ENCODE results near the gene DNAJA3. TPM values are rescaled to one million over a fixed set of nuclear protein-coding genes. Genes with fewer than 3 reads are reported as not detected.

Gene DNAJA3
- total and polyA plus RNA-seq, 2 of the 4 experiments (the other 2 are of a cell fraction), result 38.0 to 40.2 TPM

DNA sequence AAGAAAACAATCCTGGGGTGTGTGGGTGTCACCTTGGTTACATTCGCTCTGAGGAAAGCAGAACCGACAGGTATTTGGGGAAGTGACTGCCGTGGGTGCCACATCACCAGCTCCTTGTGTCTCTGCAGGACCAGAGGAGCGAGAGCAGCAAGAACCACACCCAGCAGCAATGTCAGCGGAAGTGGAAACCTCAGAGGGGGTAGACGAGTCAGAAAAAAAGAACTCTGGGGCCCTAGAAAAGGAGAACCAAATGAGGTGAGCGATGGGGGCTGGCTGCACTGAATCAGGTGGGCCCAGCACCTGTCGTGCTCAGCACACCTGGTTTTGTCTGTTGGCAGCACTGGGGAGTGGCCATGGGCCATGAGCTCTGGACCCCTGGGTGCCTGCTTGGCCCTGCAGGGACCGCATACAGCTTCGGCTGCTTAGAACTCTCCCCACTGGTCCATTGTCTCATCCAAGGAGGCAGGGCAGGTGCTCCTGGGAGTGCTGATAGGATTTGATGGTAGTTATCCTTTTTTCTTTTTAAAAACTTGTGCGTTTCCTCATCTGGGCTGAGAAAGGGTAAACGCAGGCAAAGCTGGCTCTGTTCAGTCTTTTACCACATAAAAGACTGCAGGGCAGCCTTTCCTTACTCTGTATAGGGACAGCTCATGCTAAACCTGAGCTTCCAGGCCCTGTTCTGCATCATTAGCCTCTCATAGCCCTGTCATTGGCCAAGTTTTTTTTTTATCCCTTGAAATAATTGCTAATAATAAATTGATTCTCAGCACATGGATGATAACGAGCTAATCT lies 79.9 kb downstream of the DNAJA3 start (continued):
- TF ChIP-seq, protein P1, sequence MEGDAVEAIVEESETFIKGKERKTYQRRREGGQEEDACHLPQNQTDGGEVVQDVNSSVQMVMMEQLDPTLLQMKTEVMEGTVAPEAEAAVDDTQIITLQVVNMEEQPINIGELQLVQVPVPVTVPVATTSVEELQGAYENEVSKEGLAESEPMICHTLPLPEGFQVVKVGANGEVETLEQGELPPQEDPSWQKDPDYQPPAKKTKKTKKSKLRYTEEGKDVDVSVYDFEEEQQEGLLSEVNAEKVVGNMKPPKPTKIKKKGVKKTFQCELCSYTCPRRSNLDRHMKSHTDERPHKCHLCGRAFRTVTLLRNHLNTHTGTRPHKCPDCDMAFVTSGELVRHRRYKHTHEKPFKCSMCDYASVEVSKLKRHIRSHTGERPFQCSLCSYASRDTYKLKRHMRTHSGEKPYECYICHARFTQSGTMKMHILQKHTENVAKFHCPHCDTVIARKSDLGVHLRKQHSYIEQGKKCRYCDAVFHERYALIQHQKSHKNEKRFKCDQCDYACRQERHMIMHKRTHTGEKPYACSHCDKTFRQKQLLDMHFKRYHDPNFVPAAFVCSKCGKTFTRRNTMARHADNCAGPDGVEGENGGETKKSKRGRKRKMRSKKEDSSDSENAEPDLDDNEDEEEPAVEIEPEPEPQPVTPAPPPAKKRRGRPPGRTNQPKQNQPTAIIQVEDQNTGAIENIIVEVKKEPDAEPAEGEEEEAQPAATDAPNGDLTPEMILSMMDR (conservative IDR thresholded peaks at IDR 0.05; ENCODE audit: low read depth, low read length), result no peak
- TF ChIP-seq NFE2L2 (IDR thresholded peaks at IDR 0.05; ENCODE audit: low read depth, low read length) (no peak), RCOR1 (IDR thresholded peaks at IDR 0.05; ENCODE audit: insufficient replicate concordance, low read length) (no peak)

Small RNAs within 50 kb of the gene (microRNA-seq; reads per million reads assigned to microRNA genes)
- not detected for gene AC012676.2 (ENCODE audit: insufficient read depth, insufficient read length)

Small RNAs within 50 kb of the gene (small RNA-seq; reads per million reads assigned to genes)
- 0 reads per million in 5 experiments for gene AC012676.2

Other genes with a start within 250 kb of the DNAJA3 start
- under 0.01 TPM in 1 of 2 replicates, not detected in the other for gene SRL, start 183.8 kb upstream of the DNAJA3 start, total RNA-seq (2012; rRNA removed)
- 0.04 and 0.14 TPM in 2 replicates for gene SRL, start 183.8 kb upstream of the DNAJA3 start, polyA plus RNA-seq (2012; rRNA removed)
- gene TFAP4, start 152.8 kb upstream of the DNAJA3 start, total RNA-seq (2012; rRNA removed), result 7.3 and 7.8 TPM in 2 replicates
- gene TFAP4, start 152.8 kb upstream of the DNAJA3 start, polyA plus RNA-seq (2012; rRNA removed), result 5.6 and 7.0 TPM in 2 replicates
- 0.36 and 0.56 TPM in 2 replicates for gene GLIS2, start 109.8 kb upstream of the DNAJA3 start, total RNA-seq (2012; rRNA removed)
- 8.4 and 9.0 TPM in 2 replicates for gene GLIS2, start 109.8 kb upstream of the DNAJA3 start, polyA plus RNA-seq (2012; rRNA removed)
- 17.9 and 25.6 TPM in 2 replicates for gene PAM16, start 74.5 kb upstream of the DNAJA3 start, total RNA-seq (2012; rRNA removed)
- gene PAM16, start 74.5 kb upstream of the DNAJA3 start, polyA plus RNA-seq (2012; rRNA removed), result 48.4 and 69.5 TPM in 2 replicates
- gene VASN, start 54.0 kb upstream of the DNAJA3 start, total RNA-seq (2012; rRNA removed), result 9.3 and 10.3 TPM in 2 replicates
- gene VASN, start 54.0 kb upstream of the DNAJA3 start, polyA plus RNA-seq (2012; rRNA removed), result 83.8 and 87.2 TPM in 2 replicates
- gene CORO7, start 9.3 kb upstream of the DNAJA3 start, total RNA-seq (2012; rRNA removed), result 6.3 and 7.8 TPM in 2 replicates
- gene CORO7, start 9.3 kb upstream of the DNAJA3 start, polyA plus RNA-seq (2012; rRNA removed), result 23.6 and 26.7 TPM in 2 replicates
- gene NMRAL1, start 48.8 kb downstream of the DNAJA3 start, total RNA-seq (2012; rRNA removed), result 67.6 and 73.6 TPM in 2 replicates
- gene NMRAL1, start 48.8 kb downstream of the DNAJA3 start, polyA plus RNA-seq (2012; rRNA removed), result 48.6 and 52.4 TPM in 2 replicates
- gene HMOX2, start 50.5 kb downstream of the DNAJA3 start, total RNA-seq (2012; rRNA removed), result 91.1 and 98.8 TPM in 2 replicates
- 93.9 and 109 TPM in 2 replicates for gene HMOX2, start 50.5 kb downstream of the DNAJA3 start, polyA plus RNA-seq (2012; rRNA removed)
- gene CDIP1, start 112.9 kb downstream of the DNAJA3 start, total RNA-seq (2012; rRNA removed), result 4.2 and 4.8 TPM in 2 replicates
- 14.6 and 15.8 TPM in 2 replicates for gene CDIP1, start 112.9 kb downstream of the DNAJA3 start, polyA plus RNA-seq (2012; rRNA removed)
- not detected in 2 replicates for gene C16orf96, start 130.5 kb downstream of the DNAJA3 start, total RNA-seq (2012; rRNA removed)
- not detected in 2 replicates for gene C16orf96, start 130.5 kb downstream of the DNAJA3 start, polyA plus RNA-seq (2012; rRNA removed)
- gene UBALD1, start 189.0 kb downstream of the DNAJA3 start, total RNA-seq (2012; rRNA removed), result 1.3 and 1.9 TPM in 2 replicates
- 14.5 and 20.5 TPM in 2 replicates for gene UBALD1, start 189.0 kb downstream of the DNAJA3 start, polyA plus RNA-seq (2012; rRNA removed)
- 11.7 and 13.9 TPM in 2 replicates for gene MGRN1, start 199.0 kb downstream of the DNAJA3 start, total RNA-seq (2012; rRNA removed)
- 26.7 and 32.7 TPM in 2 replicates for gene MGRN1, start 199.0 kb downstream of the DNAJA3 start, polyA plus RNA-seq (2012; rRNA removed)